ENCODE data around the gene MYO18A. TPM values are rescaled to one million over a fixed set of nuclear protein-coding genes. Genes with fewer than 3 reads are reported as not detected.
"Not testable (repeated sequence)": the region's sequence is repeated elsewhere in the genome, so short reads cannot be mapped to it uniquely, and the experiment has no call there.

MYO18A gene
- 19.9 and 29.9 TPM in 2 replicates for total RNA-seq

- no peak for DNase-seq (ENCODE audit: extremely low read depth, low read depth, low spot score)
Observed at GRCh38 chr17:29180034-29180787, at the start of gene MYO18A. Gene MYO18A, minus strand, starts transcription at chr17:29180398. Its CDS starts 13,458 bp downstream, at chr17:29166940.

GRCh38 chr17:29225396-29225795 lies 45.2 kb upstream of the MYO18A start:
- no peak for DNase-seq (ENCODE audit: extremely low read depth, low read depth, low spot score)

GRCh38 chr17:29221338-29221737 lies 41.1 kb upstream of the MYO18A start:
- not testable (repeated sequence) for DNase-seq (ENCODE audit: extremely low read depth, low read depth, low spot score)

GRCh38 chr17:29219378-29220047 lies 39.3 kb upstream of the MYO18A start:
- peak; percentile 51 for DNase-seq (ENCODE audit: extremely low read depth, low read depth, low spot score)

- DNase-seq (ENCODE audit: extremely low read depth, low read depth, low spot score), result no peak
Observed at GRCh38 chr17:29216856-29217255, 36.7 kb upstream of the MYO18A start.

- DNase-seq (ENCODE audit: extremely low read depth, low read depth, low spot score), result no peak
Observed at GRCh38 chr17:29216181-29216580, 36.0 kb upstream of the MYO18A start.

GRCh38 chr17:29215717-29216116 lies 35.5 kb upstream of the MYO18A start:
- DNase-seq (ENCODE audit: extremely low read depth, low read depth, low spot score), result no peak

- DNase-seq (ENCODE audit: extremely low read depth, low read depth, low spot score), result no peak
Observed at GRCh38 chr17:29215174-29215573, 35.0 kb upstream of the MYO18A start.

- DNase-seq (ENCODE audit: extremely low read depth, low read depth, low spot score), result no peak
Observed at GRCh38 chr17:29214215-29215146, 34.3 kb upstream of the MYO18A start.

GRCh38 chr17:29212681-29213121 lies 32.5 kb upstream of the MYO18A start:
- DNase-seq (ENCODE audit: extremely low read depth, low read depth, low spot score), result no peak

GRCh38 chr17:29212094-29212631 lies 32.0 kb upstream of the MYO18A start:
- DNase-seq (ENCODE audit: extremely low read depth, low read depth, low spot score), result no peak

GRCh38 chr17:29210879-29211278 lies 30.7 kb upstream of the MYO18A start:
- no peak for DNase-seq (ENCODE audit: extremely low read depth, low read depth, low spot score)

- DNase-seq (ENCODE audit: extremely low read depth, low read depth, low spot score), result no peak
Observed at GRCh38 chr17:29209073-29209472, 28.9 kb upstream of the MYO18A start.

GRCh38 chr17:29207975-29208374 lies 27.8 kb upstream of the MYO18A start:
- DNase-seq (ENCODE audit: extremely low read depth, low read depth, low spot score), result no peak

- DNase-seq (ENCODE audit: extremely low read depth, low read depth, low spot score), result no peak
Observed at GRCh38 chr17:29205047-29205446, 24.8 kb upstream of the MYO18A start.

- not testable (repeated sequence) for DNase-seq (ENCODE audit: extremely low read depth, low read depth, low spot score)
Observed at GRCh38 chr17:29204068-29204804, 24.0 kb upstream of the MYO18A start.

GRCh38 chr17:29197516-29198272 lies 17.5 kb upstream of the MYO18A start:
- DNase-seq (ENCODE audit: extremely low read depth, low read depth, low spot score), result no peak

- no peak for DNase-seq (ENCODE audit: extremely low read depth, low read depth, low spot score)
Observed at GRCh38 chr17:29196769-29197515, 16.7 kb upstream of the MYO18A start.
